T-helper 17 cell (primary cell): ENCODE results near the gene TMEM204. TPM values are rescaled to one million over a fixed set of nuclear protein-coding genes. Genes with fewer than 3 reads are reported as not detected.

ENCODE experiments used
- ATAC-seq: fragments of 150-1000 bp; cut with Tn5 transposase; 2 replicates; pipeline ENCODE4 v1.10.0; 2021; ENCODE audit warnings: mild to moderate bottlenecking, moderate library complexity
- DNase-seq, 3 donors: peaks; one replicate each; pipeline versions ENCODE4 v3.0.0 to v3.0.0-alpha.2; 2020 to 2021
- H3K9me3 ChIP-seq: one replicate; pipeline ENCODE4 v1.7.0; 2013; ENCODE audit warnings: low read length, mild to moderate bottlenecking; ENCODE audit not compliant: control insufficient read depth, poor library complexity, severe bottlenecking
- H3K27ac Mint-ChIP-seq: one replicate; pipeline ENCODE4 v1.8.0; 2022; ENCODE audit warnings: mild to moderate bottlenecking, moderate library complexity, mixed read lengths
- H3K27me3 Mint-ChIP-seq: one replicate; pipeline ENCODE4 v1.8.0; 2022; ENCODE audit warnings: mixed read lengths
- H3K36me3 Mint-ChIP-seq: one replicate; pipeline ENCODE4 v1.8.0; 2022; ENCODE audit warnings: low read depth, mixed read lengths
- H3K4me1 Mint-ChIP-seq: one replicate; pipeline ENCODE4 v1.8.0; 2022; ENCODE audit warnings: mild to moderate bottlenecking, mixed read lengths
- H3K4me3 Mint-ChIP-seq: one replicate; pipeline ENCODE4 v1.8.0; 2022; ENCODE audit warnings: mild to moderate bottlenecking, moderate library complexity, mixed read lengths
- total RNA-seq, 4 donors: library from RNA in 2 of 4; stranded (reverse) in 2 of 4; gene quantifications; one replicate each; pipeline ENCODE4 v1.2.3 and lab custom pipeline; 2022 to 2026

TMEM204 gene
- total RNA-seq, 2 donors from 2014 or later, result 22.2 to 23.4 TPM

- no peaks in the 10 kb centered on the region for H3K36me3 Mint-ChIP-seq
- DNase-seq, result no peak
Observed at GRCh38 chr16:1518626-1519135, 14.8 kb upstream of the TMEM204 start.

GRCh38 chr16:1519831-1520230, 13.6 kb upstream of the TMEM204 start:
- H3K9me3 ChIP-seq, result no peaks in the 10 kb centered on the region
- no peak overlapping the region for H3K27ac Mint-ChIP-seq
- H3K36me3 Mint-ChIP-seq, result no peaks in the 10 kb centered on the region
- H3K4me3 Mint-ChIP-seq, result no peak overlapping the region
- DNase-seq (no peak), ATAC-seq (no peak)
- H3K27me3 Mint-ChIP-seq, result no peaks in the 10 kb centered on the region
- H3K4me1 Mint-ChIP-seq, result peaks cover 2% of the 10 kb centered on the region

More at GRCh38 chr16:1518626-1519135, 14.8 kb upstream of the TMEM204 start:
- H3K27me3 Mint-ChIP-seq, result no peaks in the 10 kb centered on the region
- H3K4me1 Mint-ChIP-seq, result peaks cover 2% of the 10 kb centered on the region
- no peaks in the 10 kb centered on the region for H3K9me3 ChIP-seq
- no peak overlapping the region for H3K4me3 Mint-ChIP-seq
- ATAC-seq, result no peak
- H3K27ac Mint-ChIP-seq, result no peak overlapping the region

GRCh38 chr16:1520461-1520860, 13.0 kb upstream of the TMEM204 start:
- Mint-ChIP-seq H3K4me3 (no peak overlapping the region), H3K27ac (no peak overlapping the region), H3K27me3 (no peaks in the 10 kb centered on the region), H3K4me1 (peaks cover 2% of the 10 kb centered on the region), H3K36me3 (no peaks in the 10 kb centered on the region)
- DNase-seq (no peak), ATAC-seq (no peak)
- no peaks in the 10 kb centered on the region for H3K9me3 ChIP-seq

- Mint-ChIP-seq H3K4me1 (peaks cover 10% of the 10 kb centered on the region), H3K36me3 (no peaks in the 10 kb centered on the region), H3K4me3 (no peak overlapping the region), H3K27ac (no peak overlapping the region), H3K27me3 (no peaks in the 10 kb centered on the region)
- no peak for DNase-seq
- H3K9me3 ChIP-seq, result no peaks in the 10 kb centered on the region
- no peak for ATAC-seq
Observed at GRCh38 chr16:1523581-1524245, 9.8 kb upstream of the TMEM204 start.

- H3K9me3 ChIP-seq, result no peaks in the 10 kb centered on the region
- ATAC-seq (no peak), DNase-seq (no peak)
- no peak overlapping the region for H3K4me3 Mint-ChIP-seq
- H3K27me3 Mint-ChIP-seq, result no peaks in the 10 kb centered on the region
- H3K36me3 Mint-ChIP-seq, result no peaks in the 10 kb centered on the region
- peaks cover 11% of the 10 kb centered on the region for H3K4me1 Mint-ChIP-seq
- no peak overlapping the region for H3K27ac Mint-ChIP-seq
Observed at GRCh38 chr16:1524366-1524765, 9.1 kb upstream of the TMEM204 start.

- ATAC-seq, result peak; percentile 66
- peak overlapping the region; percentile 3 for H3K27ac Mint-ChIP-seq
Observed at GRCh38 chr16:1525871-1526607, 7.4 kb upstream of the TMEM204 start.

GRCh38 chr16:1526608-1527555, 6.6 kb upstream of the TMEM204 start:
- peak; percentile 79 for ATAC-seq
- no peak for DNase-seq
- Mint-ChIP-seq H3K4me1 (peaks cover 15% of the 10 kb centered on the region), H3K36me3 (no peaks in the 10 kb centered on the region), H3K27me3 (no peaks in the 10 kb centered on the region), H3K27ac (peak overlapping the region; percentile 51), H3K4me3 (peak overlapping the region; percentile 77)
- H3K9me3 ChIP-seq, result no peaks in the 10 kb centered on the region

More at GRCh38 chr16:1525871-1526607, 7.4 kb upstream of the TMEM204 start:
- no peak for DNase-seq
- H3K4me1 Mint-ChIP-seq, result peaks cover 15% of the 10 kb centered on the region
- H3K9me3 ChIP-seq, result no peaks in the 10 kb centered on the region
- H3K36me3 Mint-ChIP-seq, result no peaks in the 10 kb centered on the region
- peak overlapping the region; percentile 77 for H3K4me3 Mint-ChIP-seq
- no peaks in the 10 kb centered on the region for H3K27me3 Mint-ChIP-seq

- Mint-ChIP-seq H3K27me3 (no peaks in the 10 kb centered on the region), H3K27ac (peak overlapping the region; percentile 51), H3K4me3 (peak overlapping the region; percentile 64), H3K36me3 (no peaks in the 10 kb centered on the region), H3K4me1 (peaks cover 18% of the 10 kb centered on the region)
- ATAC-seq, result no peak
- no peak for DNase-seq
- no peaks in the 10 kb centered on the region for H3K9me3 ChIP-seq
Observed at GRCh38 chr16:1527836-1528811, 5.3 kb upstream of the TMEM204 start.

GRCh38 chr16:1528921-1529537, 4.4 kb upstream of the TMEM204 start:
- no peak overlapping the region for H3K4me3 Mint-ChIP-seq
- no peak for DNase-seq
- no peak for ATAC-seq
- peak overlapping the region; percentile 78 for H3K27ac Mint-ChIP-seq
- H3K27me3 Mint-ChIP-seq, result no peaks in the 10 kb centered on the region
- peaks cover 18% of the 10 kb centered on the region for H3K4me1 Mint-ChIP-seq
- no peaks in the 10 kb centered on the region for H3K9me3 ChIP-seq
- no peaks in the 10 kb centered on the region for H3K36me3 Mint-ChIP-seq

GRCh38 chr16:1530349-1530882, 3.0 kb upstream of the TMEM204 start:
- Mint-ChIP-seq H3K27me3 (no peaks in the 10 kb centered on the region), H3K4me3 (peak overlapping the region; percentile 55), H3K4me1 (peaks cover 26% of the 10 kb centered on the region), H3K27ac (no peak overlapping the region), H3K36me3 (no peaks in the 10 kb centered on the region)
- DNase-seq (no peak), ATAC-seq (no peak)
- H3K9me3 ChIP-seq, result no peaks in the 10 kb centered on the region

GRCh38 chr16:1530883-1531637, 2.4 kb upstream of the TMEM204 start:
- H3K27me3 Mint-ChIP-seq, result no peaks in the 10 kb centered on the region
- ATAC-seq (no peak), DNase-seq (no peak)
- no peaks in the 10 kb centered on the region for H3K36me3 Mint-ChIP-seq
- H3K4me1 Mint-ChIP-seq, result peaks cover 26% of the 10 kb centered on the region
- H3K4me3 Mint-ChIP-seq, result no peak overlapping the region
- no peaks in the 10 kb centered on the region for H3K9me3 ChIP-seq
- no peak overlapping the region for H3K27ac Mint-ChIP-seq
